HepG2 (cell line): ENCODE measurements around the gene LCN2. TPM values are rescaled to one million over a fixed set of nuclear protein-coding genes. Genes with fewer than 3 reads are reported as not detected.
A peak's percentile ranks its signal among the peaks of the same experiment; 100 is the strongest.

Source experiments
- E2F2 ChIP-seq: sonication (generic); formaldehyde crosslinking; IDR thresholded peaks from 2 replicates; pipeline ENCODE4 v1.4.0; 2020; ENCODE audit warnings: missing genetic modification reagents, borderline replicate concordance
- MAFG ChIP-seq: sonication (generic); formaldehyde crosslinking; IDR thresholded peaks from 2 replicates; pipeline ENCODE4 v1.5.1; 2020; ENCODE audit warnings: mild to moderate bottlenecking, missing genetic modification reagents
- MED1 ChIP-seq: sonication (generic); formaldehyde crosslinking; IDR thresholded peaks from 2 replicates; pipeline ENCODE4 v1.4.0; 2020; ENCODE audit warnings: missing genetic modification reagents
- NFYB ChIP-seq: sonication (generic); formaldehyde crosslinking; IDR thresholded peaks from 2 replicates; pipeline ENCODE4 v1.4.0; 2020; ENCODE audit warnings: missing genetic modification reagents
- SNAI1 ChIP-seq: sonication (generic); formaldehyde crosslinking; IDR thresholded peaks from 2 replicates; pipeline ENCODE4 v1.5.0; 2020; ENCODE audit warnings: mild to moderate bottlenecking, missing genetic modification reagents, borderline replicate concordance
- SRSF4 ChIP-seq: fragments of 200-400 bp; formaldehyde crosslinking; IDR thresholded peaks from one replicate; pipeline ENCODE4 v1.6.1; 2018; ENCODE audit warnings: mild to moderate bottlenecking, low read depth, low read length, moderate library complexity; ENCODE audit not compliant: poor library complexity, severe bottlenecking
- TFE3 ChIP-seq: IDR thresholded peaks from 2 replicates; pipeline ENCODE4 v1.6.1; 2016
- YEATS2 ChIP-seq: sonication (generic); formaldehyde crosslinking; IDR thresholded peaks from 2 replicates; pipeline ENCODE4 v1.4.0; 2020; ENCODE audit warnings: missing genetic modification reagents, borderline replicate concordance
- YEATS4 ChIP-seq: sonication (generic); formaldehyde crosslinking; IDR thresholded peaks from 2 replicates; pipeline ENCODE4 v1.4.0; 2020; ENCODE audit warnings: missing genetic modification reagents, borderline replicate concordance
- ZBED4 ChIP-seq: sonication (generic); formaldehyde crosslinking; IDR thresholded peaks from 2 replicates; pipeline ENCODE4 v1.4.0; 2020; ENCODE audit warnings: missing genetic modification reagents, borderline replicate concordance
- ZNF333 ChIP-seq: sonication (generic); formaldehyde crosslinking; IDR thresholded peaks from 2 replicates; pipeline ENCODE4 v1.4.0; 2020; ENCODE audit warnings: mild to moderate bottlenecking, missing genetic modification reagents, borderline replicate concordance
- ZNF609 ChIP-seq: sonication (generic); formaldehyde crosslinking; IDR thresholded peaks from 2 replicates; pipeline ENCODE4 v1.4.0; 2020; ENCODE audit warnings: mild to moderate bottlenecking, missing genetic modification reagents, borderline replicate concordance
- ZNF691 ChIP-seq: sonication (generic); formaldehyde crosslinking; IDR thresholded peaks from 2 replicates; pipeline ENCODE4 v1.4.0; 2020; ENCODE audit warnings: missing genetic modification reagents, low read depth, mild to moderate bottlenecking, borderline replicate concordance
- ZSCAN29 ChIP-seq: sonication (generic); formaldehyde crosslinking; conservative IDR thresholded peaks from 2 replicates; pipeline ENCODE4 v1.4.0; 2020; ENCODE audit warnings: mild to moderate bottlenecking, missing genetic modification reagents
- polyA plus RNA-seq, 8 experiments: library from polyadenylated mRNA; depleted of rRNA in 3 of 8; stranded (reverse) in 7 of 8; unstranded in 1 of 8; fragments of >200 nt; fragmentation: Illumina TruSeq in 4 of 8; extraction: Trizol in 4 of 8; gene quantifications; 2 replicates each; pipeline versions ENCODE4 v1.2.1 to v1.2.3, GENCODE V29; 2011 to 2016; ENCODE audit warnings: low read depth in 4 of 8, missing spikeins in 1 of 8, mixed read lengths in 1 of 8; ENCODE audit not compliant: insufficient read depth in 1 of 8
- total RNA-seq, 5 experiments: library from RNA; depleted of rRNA; stranded (reverse); fragments of >200 nt; fragmentation: Illumina TruSeq; extraction: Trizol; gene quantifications; 2 replicates each; pipeline ENCODE4 v1.2.3, GENCODE V29; 2016; ENCODE audit warnings: low read depth in 1 of 5

The LCN2 gene
- total and polyA plus RNA-seq, 2 of the 13 experiments (the other 11 are each of a cell fraction or from before 2014, with no cell fraction given): 0.38 to 1.4 TPM

GRCh38 chr9:128115187-128116103 lies 33.8 kb upstream of the LCN2 start (continued):
- TF ChIP-seq ZSCAN29 (CRISPR knock-in tag) (peak; percentile 89), ZNF333 (peak; percentile 89; the same call in 1 of the 2 replicates), YEATS2 (CRISPR knock-in tag) (peak; percentile 63; the same call in 1 of the 2 replicates), MED1 (CRISPR knock-in tag) (peak; percentile 99), E2F2 (CRISPR knock-in tag) (no peak), MAFG (no peak), SNAI1 (peak; percentile 96), TFE3 (CRISPR knock-in tag) (peak; percentile 92), ZNF691 (CRISPR knock-in tag) (peak; percentile 93; the same call in 1 of the 2 replicates), NFYB (CRISPR knock-in tag) (peak; percentile 34), SRSF4 (no peak), YEATS4 (CRISPR knock-in tag) (peak; percentile 88; the same call in 1 of the 2 replicates), ZNF609 (CRISPR knock-in tag) (peak; percentile 98), ZBED4 (peak; percentile 83; the same call in 1 of the 2 replicates)
